ENCODE results near the gene LRRC59.

The LRRC59 gene

DNA sequence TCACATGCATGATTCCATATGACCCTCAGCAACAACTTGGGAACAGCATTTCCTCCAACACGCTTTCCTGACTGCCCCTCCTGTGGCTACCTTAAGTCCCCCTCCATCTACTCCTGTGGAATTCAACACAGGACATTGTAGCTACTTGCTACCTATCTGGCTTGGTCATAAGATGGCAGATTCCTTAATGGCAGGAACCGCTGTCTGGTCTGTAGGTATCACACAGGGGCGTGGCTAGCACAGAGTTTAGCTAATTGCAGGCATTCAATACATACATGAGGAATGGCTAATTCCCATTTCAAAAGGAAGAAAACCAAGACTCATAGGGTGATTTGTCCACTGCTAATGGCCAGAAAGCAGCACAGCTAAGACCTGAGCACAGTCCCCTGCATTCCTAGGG, 8.6 kb downstream of the LRRC59 start:
- no peak for DNase-seq (ENCODE audit: low read depth in 2 of 3, low spot score in 1 of 3)

DNA sequence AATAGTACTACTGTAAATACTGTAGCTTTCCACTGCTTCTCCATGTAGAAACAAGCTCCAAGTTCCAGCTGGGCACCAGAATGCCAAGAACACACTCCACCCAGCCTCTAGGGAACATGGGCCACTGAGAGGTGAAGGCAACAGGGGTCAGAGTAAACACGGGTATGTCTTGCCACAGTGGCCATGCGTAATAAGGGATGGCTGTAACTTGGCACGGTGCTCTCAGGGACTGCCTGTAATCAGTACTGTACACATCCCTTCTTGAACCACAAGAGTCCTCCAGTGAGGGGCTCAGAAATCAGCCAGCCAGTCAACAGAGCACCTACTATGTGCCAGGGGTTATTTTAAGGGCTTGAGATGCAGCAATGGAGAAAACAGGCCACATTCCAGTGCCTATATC, 10.8 kb downstream of the LRRC59 start:
- DNase-seq (ENCODE audit: low read depth in 2 of 3, low spot score in 1 of 3) = no peak

DNA sequence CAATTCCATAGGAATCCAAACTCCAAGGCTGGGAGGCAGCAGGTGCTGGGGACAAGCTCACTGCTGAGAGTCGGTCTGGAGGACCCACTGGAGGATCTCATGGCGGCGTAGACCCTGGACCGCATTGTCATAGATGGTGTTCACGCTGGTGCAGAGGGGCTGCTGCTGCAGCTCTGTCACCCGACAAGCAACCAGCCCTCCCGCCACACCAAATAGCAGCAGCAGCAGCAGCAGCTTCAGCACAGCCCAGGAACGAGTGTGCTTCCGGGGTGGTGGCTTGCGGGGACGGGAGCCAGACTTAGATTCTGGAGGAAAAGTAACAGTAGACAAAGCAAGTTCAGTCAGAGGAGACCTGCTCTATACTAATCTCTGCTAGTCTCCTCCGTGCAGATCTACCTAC, 14.4 kb downstream of the LRRC59 start:
- DNase-seq (ENCODE audit: low read depth in 2 of 3, low spot score in 1 of 3) = no peak

DNA sequence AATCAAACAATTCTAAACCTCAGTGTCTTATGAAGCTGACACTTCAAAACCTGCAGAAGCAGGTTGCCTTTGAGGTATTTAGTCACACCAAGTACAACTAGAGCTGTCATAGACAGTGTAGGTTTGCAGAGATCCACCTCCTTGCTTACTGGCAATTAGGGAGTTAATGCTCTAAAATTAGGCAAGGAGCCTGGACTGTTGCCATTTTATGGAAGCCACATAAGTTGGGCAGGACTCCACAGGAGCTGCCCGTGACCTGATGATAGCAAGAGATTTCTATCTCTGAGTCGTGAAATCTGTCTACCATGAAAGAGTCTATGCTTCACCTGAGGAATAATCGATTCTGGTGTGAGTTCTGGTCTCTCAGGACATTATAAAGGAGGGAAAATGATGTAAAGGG, 15.4 kb downstream of the LRRC59 start:
- DNase-seq (ENCODE audit: low read depth in 2 of 3, low spot score in 1 of 3) = no peak

DNA sequence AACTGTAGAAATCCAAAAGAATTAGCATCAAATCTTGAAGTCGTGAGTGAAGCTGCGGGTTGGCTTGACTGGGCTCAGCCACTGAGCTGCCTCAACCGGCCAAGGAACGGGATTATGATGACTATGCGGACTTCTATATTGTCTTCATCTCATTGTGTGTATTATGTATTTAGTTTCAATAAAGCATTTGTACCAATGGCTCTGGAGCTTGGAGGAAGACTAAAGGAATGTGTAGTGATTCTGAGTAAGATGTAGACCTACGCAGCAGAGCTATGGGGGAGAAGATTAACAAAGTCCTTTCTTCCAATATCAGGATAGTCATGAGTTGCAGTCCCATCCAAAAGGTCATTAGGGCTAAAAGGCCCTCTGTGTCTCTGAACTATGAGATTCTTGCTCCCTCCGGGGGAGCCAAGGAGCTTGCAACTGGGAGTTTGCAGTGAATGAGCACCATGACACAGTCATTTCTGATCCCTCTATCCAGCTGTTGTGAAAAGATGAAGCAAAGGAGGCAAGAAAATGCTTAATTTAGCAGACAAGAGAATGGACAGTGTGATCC, 16.0 kb downstream of the LRRC59 start:
- no peak for DNase-seq (ENCODE audit: low read depth in 2 of 3, low spot score in 1 of 3)

DNA sequence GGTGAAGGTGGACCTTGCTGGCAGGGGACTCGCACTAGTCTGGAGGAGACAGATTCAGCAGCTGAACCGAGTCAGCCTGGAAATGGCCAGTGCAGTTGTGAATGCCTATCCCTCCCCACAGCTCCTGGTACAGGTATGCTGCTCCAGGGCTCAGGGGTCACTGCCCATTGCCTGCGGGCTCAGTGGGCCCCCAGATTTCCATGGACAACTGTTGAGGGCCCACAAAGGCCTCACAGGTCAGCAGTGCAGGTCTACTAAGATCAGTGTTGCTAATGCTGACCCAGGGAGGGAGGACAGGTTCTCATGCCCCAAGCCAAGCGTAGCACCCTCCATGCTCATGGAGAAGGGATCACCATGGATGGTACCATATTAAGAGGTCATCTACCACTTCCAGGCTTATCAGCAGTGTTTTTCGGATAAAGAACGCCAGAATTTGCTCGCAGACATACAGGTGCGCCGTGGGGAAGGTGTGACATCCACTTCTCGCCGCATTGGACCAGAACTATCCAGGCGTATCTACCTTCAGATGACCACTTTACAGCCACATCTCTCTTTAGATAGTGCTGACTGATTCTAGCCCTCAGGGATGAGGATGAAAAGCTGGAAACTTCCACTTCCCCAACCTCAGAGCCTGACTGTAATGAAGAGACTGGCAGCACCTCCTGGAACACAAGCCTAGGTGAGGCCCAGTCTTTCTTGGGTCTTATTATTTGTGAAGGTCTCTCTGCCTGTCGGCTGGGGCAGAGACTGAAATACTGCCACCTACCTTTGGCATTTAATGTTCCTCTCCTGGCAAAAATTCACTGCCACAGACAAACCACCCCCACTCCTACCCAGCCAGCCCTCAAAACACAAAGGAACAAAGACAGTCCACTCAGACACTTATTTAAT, 16.7 kb downstream of the LRRC59 start:
- no peak for DNase-seq (ENCODE audit: low read depth in 2 of 3, low spot score in 1 of 3)

DNA sequence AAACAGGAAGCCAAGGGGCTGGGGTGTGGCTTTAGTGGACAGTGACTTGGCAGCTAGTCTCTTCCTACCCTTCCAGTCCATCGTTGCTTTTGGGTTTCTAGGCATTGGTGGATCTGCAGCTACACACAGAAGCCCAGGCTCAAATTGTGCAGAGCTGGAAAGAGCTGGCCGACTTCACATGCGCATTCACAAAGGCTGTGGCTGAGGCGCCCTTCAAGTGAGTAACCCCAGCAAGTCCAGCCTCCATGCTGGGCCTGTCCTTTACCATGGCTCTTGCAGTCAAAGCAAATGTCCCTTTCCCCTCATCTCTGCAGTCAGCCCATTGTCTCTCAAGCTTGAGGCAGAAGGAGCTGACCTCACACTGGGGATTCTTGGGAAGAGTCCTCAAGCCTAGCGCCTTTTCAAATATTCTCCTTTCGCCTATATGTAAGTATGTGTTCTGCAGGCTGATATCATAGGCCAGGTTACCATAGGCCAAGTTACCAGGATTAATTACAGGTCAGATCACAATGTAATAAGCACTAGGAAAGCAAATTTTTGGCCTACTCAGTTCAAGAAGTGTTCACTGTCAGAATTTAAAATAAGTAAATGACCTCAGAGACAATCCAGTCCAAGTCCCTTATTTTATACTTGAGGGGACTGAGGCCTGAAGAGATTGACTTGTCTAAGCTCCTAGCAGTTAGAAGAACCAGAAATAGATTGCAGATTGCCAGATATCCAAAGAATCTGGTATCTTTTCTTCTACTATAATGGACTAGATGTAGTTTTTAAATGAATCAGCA, 17.8 kb downstream of the LRRC59 start:
- DNase-seq (ENCODE audit: low read depth in 2 of 3, low spot score in 1 of 3) = no peak

DNA sequence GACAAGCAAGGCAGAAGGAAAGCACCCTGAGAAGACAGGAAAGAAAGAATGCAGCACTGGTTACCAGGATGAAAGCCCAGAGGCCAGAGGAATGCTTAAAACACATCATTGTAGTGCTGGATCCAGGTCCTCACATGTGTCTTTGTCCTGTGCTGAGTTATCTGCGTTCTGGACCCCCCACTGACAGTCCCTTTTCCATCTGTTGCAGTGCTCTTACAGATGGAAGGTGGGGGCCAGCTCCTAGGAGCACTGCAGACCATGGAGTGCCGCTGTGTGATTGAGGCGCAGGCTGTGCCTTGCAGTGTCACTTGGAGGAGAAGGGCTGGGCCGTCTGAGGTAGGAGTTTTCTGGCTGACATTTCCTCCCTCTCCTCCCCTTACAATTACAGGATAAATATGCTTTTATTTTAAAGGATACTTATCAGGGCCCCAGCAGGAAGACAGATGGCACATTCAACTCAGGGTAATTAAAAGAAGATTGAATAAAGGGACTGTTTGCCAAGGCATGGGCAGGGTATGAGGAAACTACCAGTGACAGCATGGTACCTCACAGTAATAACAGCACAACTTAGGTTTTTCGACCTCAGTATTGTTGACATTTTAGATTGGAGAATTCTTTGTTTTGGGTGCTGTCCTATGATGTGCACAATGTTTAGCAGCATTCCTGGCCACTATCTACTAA, 21.3 kb downstream of the LRRC59 start:
- DNase-seq (ENCODE audit: low read depth in 2 of 3, low spot score in 1 of 3) = no peak

DNA sequence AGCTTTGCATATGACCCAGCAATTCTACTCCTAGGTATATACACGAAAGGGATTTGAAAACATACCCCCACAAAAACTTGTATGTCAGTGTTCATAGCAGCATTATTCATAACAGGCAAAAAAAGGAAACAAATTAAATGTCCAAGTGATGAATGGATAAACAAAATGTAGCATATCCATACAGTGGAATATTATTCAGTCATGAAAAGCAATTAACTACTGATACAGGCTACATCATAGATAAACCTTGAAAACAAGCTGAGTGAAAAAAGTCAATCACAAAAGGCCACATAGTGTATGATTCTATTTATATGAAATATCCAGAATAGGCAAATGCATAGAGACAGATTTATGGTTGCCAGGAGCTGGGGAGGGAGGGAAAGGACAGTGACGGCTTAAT, 23.6 kb downstream of the LRRC59 start:
- no peak for DNase-seq (ENCODE audit: low read depth in 2 of 3, low spot score in 1 of 3)

DNA sequence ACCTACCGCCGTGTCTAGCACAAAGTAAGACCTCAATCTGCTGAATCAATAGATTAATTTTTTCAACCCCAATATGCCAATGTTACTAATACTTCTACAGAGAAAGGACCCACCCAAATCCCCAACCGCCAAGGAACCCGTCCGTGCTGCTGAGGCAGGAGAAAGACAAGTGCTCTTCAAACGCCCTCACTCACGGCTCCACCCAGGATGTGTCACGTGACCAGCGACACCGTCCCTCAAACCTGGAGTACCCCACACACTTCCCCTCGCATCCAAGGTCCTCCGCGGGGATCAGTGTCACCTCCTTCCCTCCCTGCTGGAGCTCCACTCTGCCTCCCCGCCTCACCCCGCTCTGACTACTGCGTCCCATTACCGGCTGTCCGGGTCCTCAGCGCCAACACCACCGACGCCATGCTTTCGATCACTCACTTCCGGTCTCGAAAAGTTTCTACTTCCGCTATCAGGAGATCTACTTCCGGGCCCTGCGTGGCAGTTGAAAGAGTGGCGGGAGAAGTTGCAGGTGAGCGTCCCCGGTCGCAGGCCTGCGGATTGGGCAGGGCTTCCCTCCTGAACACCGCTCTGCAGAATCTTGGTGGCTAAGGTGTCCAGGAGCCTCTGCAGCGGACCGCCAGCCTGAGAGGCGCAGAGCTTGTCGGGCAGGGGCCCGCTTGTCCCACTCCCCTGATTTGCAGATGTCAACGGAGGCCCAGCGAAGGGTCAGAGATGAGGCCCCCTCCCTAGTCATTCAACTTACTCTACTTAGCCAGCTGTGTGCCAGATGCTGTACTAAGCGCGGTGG, 24.4 kb downstream of the LRRC59 start, which contains the start of the genes EME1 and MRPL27:
EME1 (plus strand) TSS at position 472 of the 799 bp plus-strand sequence. CDS start 1,980 bp downstream, outside the sequence.
MRPL27 (minus strand) TSS at position 427 of the 799 bp plus-strand sequence; CDS start at position 413, 14 bp downstream.
- peak; percentile 74 to 81 (median 79) for DNase-seq (ENCODE audit: low read depth in 2 of 3, low spot score in 1 of 3)

DNA sequence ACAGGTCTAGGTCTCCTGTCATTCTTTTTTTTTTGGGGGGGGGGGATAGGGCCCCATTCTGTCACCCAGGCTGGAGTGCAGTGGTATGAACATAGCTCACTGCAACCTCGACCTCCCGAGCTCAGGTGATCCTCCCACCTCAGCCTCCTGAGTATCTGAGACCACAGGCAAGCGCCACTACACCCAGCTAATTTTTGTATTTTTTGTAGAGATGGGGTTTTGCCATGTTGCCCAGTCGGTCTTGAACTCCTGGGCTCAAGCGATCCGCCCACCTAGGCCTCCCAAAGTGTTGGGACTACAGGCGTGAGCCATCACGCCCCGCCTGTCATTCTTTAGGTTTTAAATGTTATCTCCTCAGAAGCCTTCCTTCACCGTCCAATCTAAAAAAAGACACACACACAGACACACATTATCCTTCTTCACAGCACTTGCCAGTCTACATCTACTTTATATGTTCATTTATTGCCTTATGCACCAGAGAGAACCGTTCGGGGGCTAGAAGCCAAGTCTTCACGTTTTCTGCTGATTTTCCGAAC, 25.0 kb downstream of the LRRC59 start:
- DNase-seq (ENCODE audit: low read depth in 2 of 3, low spot score in 1 of 3) = no peak

DNA sequence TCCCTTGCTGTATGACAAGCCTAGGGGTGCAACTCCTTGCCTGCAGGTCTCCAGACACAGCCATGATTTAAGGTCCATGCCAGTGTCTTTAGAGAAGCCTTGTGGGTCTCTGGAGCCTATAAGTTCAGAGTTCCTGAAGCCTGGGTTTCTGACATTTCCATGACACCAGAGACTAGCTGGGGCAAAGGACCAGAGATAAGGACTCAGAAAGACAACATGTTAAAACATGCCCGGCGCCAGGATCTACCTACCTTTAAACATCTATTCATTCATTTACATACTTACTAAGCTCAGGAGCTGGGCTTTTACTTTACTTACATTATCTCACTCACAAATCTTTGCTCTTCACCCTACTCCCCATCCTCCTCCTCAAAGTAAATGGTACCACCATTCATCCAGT, 25.8 kb downstream of the LRRC59 start:
- no peak for DNase-seq (ENCODE audit: low read depth in 2 of 3, low spot score in 1 of 3)

DNA sequence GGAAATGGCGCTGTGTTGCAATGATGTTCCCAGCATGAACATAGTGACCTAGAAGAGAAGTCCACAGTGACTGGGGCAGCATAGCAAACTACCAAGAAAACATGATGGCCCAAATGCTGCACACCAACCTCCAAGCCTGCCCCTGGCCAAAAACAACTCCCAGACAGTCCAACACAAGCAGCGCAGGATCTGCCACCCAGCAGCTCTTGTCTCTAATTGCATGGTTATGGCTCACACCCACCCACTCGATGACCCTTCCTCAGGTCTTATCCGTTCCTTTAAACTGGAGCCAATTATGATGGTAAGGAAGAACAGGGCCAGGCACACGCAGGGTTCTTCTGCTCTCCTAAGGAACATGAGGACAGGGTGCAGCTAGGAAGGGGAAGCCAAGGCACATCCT, 27.3 kb downstream of the LRRC59 start:
- no peak for DNase-seq (ENCODE audit: low read depth in 2 of 3, low spot score in 1 of 3)

DNA sequence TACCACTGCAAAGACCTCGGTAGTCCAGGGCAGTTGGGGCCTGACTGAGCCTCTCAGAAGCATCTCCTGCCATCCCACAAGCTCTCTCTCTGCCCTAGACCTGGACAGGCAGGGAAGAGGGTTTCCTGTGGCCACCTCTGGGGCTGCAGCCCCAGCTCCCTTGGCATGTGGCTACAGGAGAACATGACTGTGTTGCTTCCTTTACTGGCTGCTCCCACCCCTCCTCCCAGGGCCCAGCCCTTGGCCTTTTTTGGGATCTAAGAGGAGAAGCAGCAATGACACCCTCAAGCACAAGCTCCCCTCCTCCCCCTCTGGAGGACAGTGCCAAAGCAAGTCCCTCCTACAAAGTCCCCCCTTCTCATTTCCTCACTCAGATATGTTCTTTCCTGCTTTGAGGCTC, 29.9 kb downstream of the LRRC59 start:
- DNase-seq (ENCODE audit: low read depth in 2 of 3, low spot score in 1 of 3) = no peak

DNA sequence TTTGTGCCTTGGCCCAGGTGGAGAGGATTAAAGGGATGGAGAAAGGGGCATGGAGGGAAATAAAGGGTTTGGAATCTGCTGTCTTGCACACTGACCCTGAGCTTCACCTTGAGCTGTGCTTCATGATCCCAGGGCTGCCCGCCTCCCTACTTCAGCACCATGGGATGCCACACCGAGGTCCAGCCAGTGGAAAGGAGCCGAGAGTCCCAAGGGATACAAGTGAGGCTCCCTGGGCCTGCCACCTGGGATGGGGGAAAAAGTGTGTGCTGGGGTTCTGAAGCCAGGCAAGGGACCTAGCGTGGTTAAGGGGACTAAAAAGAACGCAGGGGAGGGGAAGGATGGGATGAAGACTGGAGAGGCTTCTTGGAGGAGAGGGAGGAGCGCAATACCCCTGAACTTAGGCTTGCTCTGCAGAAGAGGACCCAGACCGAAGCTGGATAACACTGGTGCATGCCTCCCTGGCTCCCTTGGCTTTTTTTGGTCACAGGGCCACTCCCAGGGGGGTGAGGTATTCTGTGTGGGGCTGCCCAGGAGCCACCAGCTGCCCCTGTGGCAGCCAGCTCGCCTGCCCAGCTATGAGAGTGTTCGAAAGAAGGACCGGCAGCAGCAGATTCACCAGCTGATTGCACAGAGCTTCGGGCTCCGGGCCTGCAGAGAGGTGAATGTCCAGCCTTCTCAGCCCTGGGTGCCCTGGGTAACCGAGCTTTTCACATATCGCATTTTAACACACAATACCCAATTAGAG, 31.5 kb downstream of the LRRC59 start:
- DNase-seq (ENCODE audit: low read depth in 2 of 3, low spot score in 1 of 3) = no peak

DNA sequence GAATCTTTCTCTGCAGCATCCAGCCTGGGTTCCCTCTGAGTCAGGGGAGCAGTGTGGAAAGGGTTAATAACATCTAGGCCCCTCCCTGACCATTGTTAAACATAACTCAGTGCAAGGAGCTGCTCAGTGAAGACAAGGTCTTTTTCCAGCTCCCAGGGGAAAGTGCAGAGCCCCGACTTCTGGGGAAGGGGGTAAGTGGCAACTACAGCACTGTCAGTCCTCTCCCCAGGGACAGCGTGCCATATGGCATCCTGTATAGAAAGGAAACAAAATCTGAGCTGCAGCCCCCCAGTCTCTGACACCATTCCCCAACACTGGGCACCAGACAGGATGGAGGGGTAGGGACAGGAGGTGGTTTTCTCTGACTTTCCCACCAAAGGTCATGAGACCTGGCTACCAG, 32.2 kb downstream of the LRRC59 start:
- no peak for DNase-seq (ENCODE audit: low read depth in 2 of 3, low spot score in 1 of 3)

DNA sequence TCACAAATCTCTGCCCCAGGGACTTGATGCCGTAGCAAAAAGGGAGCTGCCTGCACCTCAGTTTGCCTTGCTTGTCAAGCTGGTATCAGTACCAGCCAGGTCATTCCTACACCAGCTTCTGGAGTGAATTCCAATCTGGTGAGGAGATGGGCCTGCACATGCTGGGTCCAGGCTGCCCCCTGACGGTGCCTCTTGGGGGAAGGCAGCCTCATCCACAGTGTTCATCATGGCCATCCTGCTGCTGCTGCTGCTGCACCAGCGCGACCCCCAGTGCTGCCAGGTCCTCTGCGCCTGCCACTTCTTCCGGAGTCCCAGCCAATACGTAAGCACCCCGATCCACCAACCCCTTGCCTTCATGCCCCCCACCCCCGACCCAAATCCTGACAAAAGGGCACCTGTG, 32.6 kb downstream of the LRRC59 start:
- DNase-seq (ENCODE audit: low read depth in 2 of 3, low spot score in 1 of 3) = no peak

DNA sequence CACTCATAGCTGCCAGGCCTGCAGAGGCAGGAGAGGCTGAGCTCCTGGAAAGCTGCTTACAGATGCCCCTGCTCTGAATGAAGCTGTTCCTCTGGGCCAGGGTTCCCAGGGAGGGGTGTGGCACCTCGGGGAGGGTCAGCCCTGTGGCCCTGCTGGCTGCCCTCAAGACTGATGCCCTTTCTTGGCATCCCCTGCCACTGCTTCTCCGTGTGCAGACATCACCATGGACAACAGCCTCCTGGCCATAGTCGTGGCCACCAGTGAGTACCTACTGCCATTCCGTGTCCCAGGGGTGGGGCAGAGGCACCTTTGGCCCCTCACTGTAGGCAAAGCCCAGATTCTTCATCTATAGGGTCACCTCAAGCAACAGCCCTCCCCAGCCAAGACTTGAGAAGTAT, 33.3 kb downstream of the LRRC59 start:
- no peak for DNase-seq (ENCODE audit: low read depth in 2 of 3, low spot score in 1 of 3)

DNA sequence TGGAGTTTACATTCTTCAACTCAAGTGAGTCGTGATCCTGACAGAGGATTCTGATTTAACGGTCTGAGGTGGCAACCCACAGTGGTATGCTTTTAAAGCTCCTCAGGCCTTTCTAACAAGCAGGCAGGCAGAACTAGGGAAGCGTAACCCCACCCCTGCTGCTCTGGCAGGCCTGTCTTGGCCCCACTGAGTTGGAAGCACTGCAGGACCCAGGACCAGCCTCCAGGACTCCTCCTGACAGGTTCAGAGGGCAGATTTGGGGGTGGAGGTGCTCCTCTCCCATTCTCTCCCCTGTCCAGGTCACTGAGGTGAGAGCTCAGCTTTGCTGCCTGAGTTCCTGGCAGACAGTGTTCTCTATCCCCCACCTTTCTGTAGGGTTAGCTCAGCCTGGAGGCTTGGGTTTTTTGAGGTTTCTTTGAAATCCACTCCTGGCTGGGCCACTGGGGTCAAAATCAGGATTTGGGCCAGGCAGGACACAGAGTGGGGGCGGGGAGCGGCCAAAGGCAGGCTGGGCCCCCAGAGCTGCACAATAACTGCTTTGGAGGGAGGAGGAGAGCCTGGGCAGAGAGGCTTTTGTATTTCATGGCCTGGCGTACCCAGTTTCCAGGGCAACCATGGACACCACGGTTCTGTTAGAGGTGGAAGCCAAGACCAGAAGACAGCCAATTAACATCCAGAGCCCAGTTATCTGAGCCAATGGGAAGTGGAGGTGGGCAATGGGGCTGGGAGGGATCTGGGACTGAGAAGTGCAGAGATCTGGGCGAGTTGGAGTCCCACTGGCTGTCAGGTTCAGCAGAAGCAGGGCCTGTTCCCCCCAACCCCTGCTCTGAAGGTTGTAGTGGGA, 33.9 kb downstream of the LRRC59 start:
- no peak for DNase-seq (ENCODE audit: low read depth in 2 of 3, low spot score in 1 of 3)
